ENCODE results near the gene ARID4B. TPM values are rescaled to one million over a fixed set of nuclear protein-coding genes. Genes with fewer than 3 reads are reported as not detected.

ARID4B gene
- total and polyA plus RNA-seq, 2 donors (not counting 3 experiments of a cell fraction or from before 2014, with no cell fraction given) = 6.7 to 40.7 TPM

DNA sequence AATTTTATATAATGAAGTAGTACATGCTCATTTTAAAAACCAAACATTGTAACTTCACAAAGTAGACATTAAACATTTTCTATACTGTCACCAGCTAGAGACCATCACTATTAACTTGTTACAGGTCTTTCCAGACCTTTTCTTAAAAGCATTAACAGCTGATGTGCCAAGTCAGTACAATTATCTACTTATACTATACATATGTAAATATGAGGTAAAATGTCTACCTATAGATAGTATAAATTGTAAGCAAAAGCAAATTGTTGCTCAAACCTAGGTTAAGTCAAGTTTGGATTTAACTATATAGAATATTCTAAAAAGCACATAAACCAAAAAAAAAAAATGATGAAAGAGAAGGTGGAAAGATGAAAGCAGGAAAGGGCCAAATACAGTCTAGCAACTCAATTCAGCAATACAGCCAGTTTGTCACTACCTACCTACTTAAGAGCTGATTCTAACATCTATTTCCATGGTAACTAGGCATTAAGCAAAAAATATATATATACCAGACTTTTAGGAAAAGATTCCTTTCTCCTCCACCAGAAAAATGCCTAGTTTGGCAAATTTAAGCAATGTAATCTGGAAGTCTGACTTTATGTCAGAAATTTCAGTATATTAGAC lies 34.5 kb downstream of the ARID4B start:
- BruUV-seq (replicated peaks) = no TSS peak
- POLR2A ChIA-PET = interaction anchor here (0.7 to 1.1 kb wide), 2 partner anchors 47 to 68 kb away, joined by 3 read pairs; no protein-coding TSS in a partner anchor

DNA sequence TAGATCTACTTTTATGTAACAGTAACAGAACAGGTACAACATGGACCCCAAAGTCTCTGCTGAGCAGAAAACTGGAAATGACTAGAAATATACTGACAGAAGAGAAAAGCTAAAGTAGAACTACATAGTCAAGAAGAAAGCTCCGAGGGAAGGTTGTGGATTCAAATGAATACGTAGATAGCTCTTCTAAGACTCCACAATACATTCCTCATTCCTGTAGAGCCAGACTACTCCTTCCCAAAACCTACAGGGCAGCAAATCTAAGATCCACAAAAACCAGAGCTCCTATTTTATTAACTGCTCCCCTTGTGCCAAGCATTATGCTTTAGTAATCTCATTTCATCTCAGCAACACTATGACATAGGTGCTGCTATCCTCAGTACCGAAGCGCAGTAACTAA lies 35.2 kb downstream of the ARID4B start:
- dilution Hi-C loops (cut with MboI; ENCODE audit: extremely low pct_ligation_motif_present, low sequenced_read_pairs) (no loop called here), intact Hi-C loops (cut with micrococcal nuclease) (no loop called here)
- POLR2A ChIA-PET = interaction anchor here (0.7 to 1.1 kb wide), 2 partner anchors 48 to 67 kb away, joined by 3 read pairs; no protein-coding TSS in a partner anchor
- peaks cover 93% of the 10 kb centered on the region for H3K79me2 ChIP-seq (ENCODE audit: control insufficient read depth, insufficient read depth, low read length)
- FAIRE-seq (no peak), DNase-seq (ENCODE audit: low read depth, low spot score) (no peak)
- BruUV-seq (replicated peaks) = no TSS peak
- CTCF ChIA-PET = interaction anchor here (1.0 kb wide), 1 partner anchor 12 kb away, joined by 4 read pairs; no protein-coding TSS in a partner anchor
- H3K9me3 ChIP-seq (replicated peaks; ENCODE audit: control insufficient read depth, insufficient read depth, low read length) = peaks cover under 1% of the 10 kb centered on the region
- no peak overlapping the region for H3K4me3 ChIP-seq (replicated peaks in 1 of 3; ENCODE audit: insufficient read depth in 1 of 3, low read depth in 1 of 3, low read length in 3 of 3)
- no peak overlapping the region for H3K27ac ChIP-seq (ENCODE audit: insufficient read depth, low read depth, low read length)
- TF ChIP-seq GATA2 (IDR thresholded peaks at IDR 0.05; ENCODE audit: insufficient read depth, insufficient read length, low read depth, low read length) (no peak), JUN (IDR thresholded peaks at IDR 0.05; ENCODE audit: borderline replicate concordance, insufficient read depth, insufficient read length, low read depth) (no peak), POLR2A (IDR thresholded peaks at IDR 0.05; ENCODE audit: low read depth, low read length) (no peak), FOS (IDR thresholded peaks at IDR 0.05; ENCODE audit: borderline replicate concordance, insufficient read depth, low read length) (no peak), EZH2 (IDR thresholded peaks at IDR 0.05; ENCODE audit: borderline replicate concordance, low read depth, low read length, severe bottlenecking) (no peak), MYC (IDR thresholded peaks at IDR 0.05; ENCODE audit: low read depth, low read length) (no peak)
- TF ChIP-seq, protein P1, sequence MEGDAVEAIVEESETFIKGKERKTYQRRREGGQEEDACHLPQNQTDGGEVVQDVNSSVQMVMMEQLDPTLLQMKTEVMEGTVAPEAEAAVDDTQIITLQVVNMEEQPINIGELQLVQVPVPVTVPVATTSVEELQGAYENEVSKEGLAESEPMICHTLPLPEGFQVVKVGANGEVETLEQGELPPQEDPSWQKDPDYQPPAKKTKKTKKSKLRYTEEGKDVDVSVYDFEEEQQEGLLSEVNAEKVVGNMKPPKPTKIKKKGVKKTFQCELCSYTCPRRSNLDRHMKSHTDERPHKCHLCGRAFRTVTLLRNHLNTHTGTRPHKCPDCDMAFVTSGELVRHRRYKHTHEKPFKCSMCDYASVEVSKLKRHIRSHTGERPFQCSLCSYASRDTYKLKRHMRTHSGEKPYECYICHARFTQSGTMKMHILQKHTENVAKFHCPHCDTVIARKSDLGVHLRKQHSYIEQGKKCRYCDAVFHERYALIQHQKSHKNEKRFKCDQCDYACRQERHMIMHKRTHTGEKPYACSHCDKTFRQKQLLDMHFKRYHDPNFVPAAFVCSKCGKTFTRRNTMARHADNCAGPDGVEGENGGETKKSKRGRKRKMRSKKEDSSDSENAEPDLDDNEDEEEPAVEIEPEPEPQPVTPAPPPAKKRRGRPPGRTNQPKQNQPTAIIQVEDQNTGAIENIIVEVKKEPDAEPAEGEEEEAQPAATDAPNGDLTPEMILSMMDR (IDR thresholded peaks at IDR 0.05; ENCODE audit: extremely low read depth in 1 of 2, insufficient read depth in 1 of 2, low read depth in 1 of 2, low read length in 2 of 2) = no peak
- TF ChIP-seq, protein P2, sequence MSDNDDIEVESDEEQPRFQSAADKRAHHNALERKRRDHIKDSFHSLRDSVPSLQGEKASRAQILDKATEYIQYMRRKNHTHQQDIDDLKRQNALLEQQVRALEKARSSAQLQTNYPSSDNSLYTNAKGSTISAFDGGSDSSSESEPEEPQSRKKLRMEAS (IDR thresholded peaks at IDR 0.05; ENCODE audit: insufficient read depth, insufficient read length) = no peak
- H3K4me1 ChIP-seq (ENCODE audit: control insufficient read depth, extremely low read depth, insufficient read depth, low read length) = peaks cover 4% of the 10 kb centered on the region
- no peak overlapping the region for H2AFZ ChIP-seq (ENCODE audit: low read depth, low read length)
- no peaks in the 10 kb centered on the region for H3K27me3 ChIP-seq (ENCODE audit: control insufficient read depth in 2 of 2, insufficient read depth in 2 of 2, low read length in 2 of 2)
- no peak overlapping the region for H3K4me2 ChIP-seq (ENCODE audit: insufficient read depth, low read length)
- H3K36me3 ChIP-seq (ENCODE audit: control insufficient read depth in 2 of 2, extremely low read depth in 1 of 2, insufficient read depth in 2 of 2, low read length in 2 of 2) = no peaks in the 10 kb centered on the region
- peaks cover 30% of the 10 kb centered on the region for H4K20me1 ChIP-seq (replicated peaks; ENCODE audit: control insufficient read depth, extremely low read depth, insufficient read depth, low read length)
- H3K9ac ChIP-seq (replicated peaks; ENCODE audit: extremely low read depth, insufficient read depth, low read length) = no peak overlapping the region
- H3K9me1 ChIP-seq (replicated peaks; ENCODE audit: control insufficient read depth, extremely low read depth, insufficient read depth, low read length) = no peaks in the 10 kb centered on the region

More for the DNA sequence above, 34.5 kb downstream of the ARID4B start:
- H3K4me3 ChIP-seq (replicated peaks in 1 of 3; ENCODE audit: insufficient read depth in 1 of 3, low read depth in 1 of 3, low read length in 3 of 3) = no peak overlapping the region
- no peak overlapping the region for H2AFZ ChIP-seq (ENCODE audit: low read depth, low read length)
- H4K20me1 ChIP-seq (replicated peaks; ENCODE audit: control insufficient read depth, extremely low read depth, insufficient read depth, low read length) = peaks cover 34% of the 10 kb centered on the region
- H3K27ac ChIP-seq (ENCODE audit: insufficient read depth, low read depth, low read length) = no peak overlapping the region
- FAIRE-seq (no peak), DNase-seq (ENCODE audit: low read depth, low spot score) (no peak)
- CTCF ChIA-PET = interaction anchor here (1.0 kb wide), 1 partner anchor 12 kb away, joined by 4 read pairs; no protein-coding TSS in a partner anchor
- no peaks in the 10 kb centered on the region for H3K27me3 ChIP-seq (ENCODE audit: control insufficient read depth in 2 of 2, insufficient read depth in 2 of 2, low read length in 2 of 2)
- dilution Hi-C loops (cut with MboI; ENCODE audit: extremely low pct_ligation_motif_present, low sequenced_read_pairs) (no loop called here), intact Hi-C loops (cut with micrococcal nuclease) (no loop called here)
- H3K4me2 ChIP-seq (ENCODE audit: insufficient read depth, low read length) = no peak overlapping the region
- peaks cover 7% of the 10 kb centered on the region for H3K4me1 ChIP-seq (ENCODE audit: control insufficient read depth, extremely low read depth, insufficient read depth, low read length)
- no peaks in the 10 kb centered on the region for H3K36me3 ChIP-seq (ENCODE audit: control insufficient read depth in 2 of 2, extremely low read depth in 1 of 2, insufficient read depth in 2 of 2, low read length in 2 of 2)
- no peaks in the 10 kb centered on the region for H3K9me1 ChIP-seq (replicated peaks; ENCODE audit: control insufficient read depth, extremely low read depth, insufficient read depth, low read length)
- peaks cover 2% of the 10 kb centered on the region for H3K9me3 ChIP-seq (replicated peaks; ENCODE audit: control insufficient read depth, insufficient read depth, low read length)
- peaks cover 92% of the 10 kb centered on the region for H3K79me2 ChIP-seq (ENCODE audit: control insufficient read depth, insufficient read depth, low read length)
- TF ChIP-seq, protein P1 (IDR thresholded peaks at IDR 0.05; ENCODE audit: extremely low read depth in 1 of 2, insufficient read depth in 1 of 2, low read depth in 1 of 2, low read length in 2 of 2) = no peak
- no peak overlapping the region for H3K9ac ChIP-seq (replicated peaks; ENCODE audit: extremely low read depth, insufficient read depth, low read length)
